Measurements from ENCODE around the gene CASZ1. TPM values are rescaled to one million over a fixed set of nuclear protein-coding genes. Genes with fewer than 3 reads are reported as not detected.

The CASZ1 gene
- total RNA-seq, 1 experiment from 2014 or later, result 3.9 TPM

- no peak overlapping the region; a peak in 1 of 7 replicates for H3K27ac Mint-ChIP-seq
- H3K4me1 Mint-ChIP-seq, result peaks cover 19 to 22% of the 10 kb centered on the region in 2 experiments
Observed at GRCh38 chr1:10613861-10614260, 182.6 kb downstream of the CASZ1 start.

More at GRCh38 chr1:10613861-10614260, 182.6 kb downstream of the CASZ1 start:
- Mint-ChIP-seq H3K27me3 (ENCODE audit: low read depth) (no peaks in the 10 kb centered on the region), H3K9me3 (no peaks in the 10 kb centered on the region), H3K4me3 (no peak overlapping the region), H3K36me3 (ENCODE audit: insufficient read depth in 1 of 3, low read depth in 3 of 3) (peaks cover 0 to 6% (median 6%) of the 10 kb centered on the region in 3 experiments; a peak in 1 of 7 replicates)
- H3K9me3 ChIP-seq (ENCODE audit: control insufficient read depth, low read depth, low read length), result no peaks in the 10 kb centered on the region
- H3K79me1 ChIP-seq (ENCODE audit: insufficient read depth, low read depth, low read length, poor library complexity, severe bottlenecking), result no peaks in the 10 kb centered on the region
- H3K4me2 ChIP-seq (ENCODE audit: insufficient read depth, insufficient read length, low read length), result no peak overlapping the region
- H3K9ac ChIP-seq (ENCODE audit: extremely low read depth, insufficient read length, low read length), result no peak overlapping the region
- H3K18ac ChIP-seq (ENCODE audit: insufficient read length, low read depth, low read length), result no peak overlapping the region
- no peak overlapping the region for H2BK5ac ChIP-seq (ENCODE audit: insufficient read length, low read length)
- no peak overlapping the region for H3K14ac ChIP-seq (ENCODE audit: insufficient read depth, low read length)
- no peak overlapping the region for H4K5ac ChIP-seq (ENCODE audit: insufficient read length, low read depth, low read length)
- H3K79me2 ChIP-seq (ENCODE audit: insufficient read depth, low read length), result no peaks in the 10 kb centered on the region
- no peak overlapping the region for H2BK15ac ChIP-seq (ENCODE audit: low read depth, low read length)
- H2BK20ac ChIP-seq (ENCODE audit: low read depth, low read length, poor library complexity, severe bottlenecking), result no peak overlapping the region
- H2AFZ ChIP-seq (ENCODE audit: low read length), result no peak overlapping the region
- H4K91ac ChIP-seq (ENCODE audit: insufficient read length, low read depth, low read length), result no peak overlapping the region
- H3K4me1 ChIP-seq (ENCODE audit: insufficient read depth, low read length), result no peaks in the 10 kb centered on the region; the same call in 1 of the 2 replicates
- no peaks in the 10 kb centered on the region for H3K23me2 ChIP-seq (ENCODE audit: insufficient read length, low read depth, low read length, poor library complexity, severe bottlenecking)
- no peak for DNase-seq
- no peak overlapping the region for H4K8ac ChIP-seq (replicated peaks; ENCODE audit: insufficient read length, low read depth, low read length)
- no CpG with 5 or more reads among the region's 8 CpGs for WGBS (ENCODE audit: extremely low coverage, insufficient read length, low lambda C conversion rate)
- H3K23ac ChIP-seq (ENCODE audit: insufficient read length, low read depth, low read length), result no peak overlapping the region
- H4K20me1 ChIP-seq (ENCODE audit: control insufficient read depth, insufficient read depth, insufficient read length), result no peaks in the 10 kb centered on the region
- no peak overlapping the region for H2BK120ac ChIP-seq (ENCODE audit: low read depth, low read length, poor library complexity, severe bottlenecking)
- no peak overlapping the region for H3K56ac ChIP-seq (ENCODE audit: insufficient read length, low read depth, low read length)
- H3K27ac ChIP-seq (ENCODE audit: insufficient read length, low read depth, low read length), result no peak overlapping the region
- H2BK12ac ChIP-seq (ENCODE audit: insufficient read length, low read depth, low read length), result no peak overlapping the region
- no peak for TF ChIP-seq CTCF (conservative IDR thresholded peaks at IDR 0.05)
- no peaks in the 10 kb centered on the region for H3K27me3 ChIP-seq (ENCODE audit: insufficient read depth, low read length)
- no peak overlapping the region for H3T11ph ChIP-seq (ENCODE audit: low read length)
- H3K4ac ChIP-seq (ENCODE audit: low read depth, low read length), result no peak overlapping the region
- H2AK5ac ChIP-seq (ENCODE audit: insufficient read length, low read length), result no peak overlapping the region

Measured in H9 (cell line).